Measurements from ENCODE around the gene FOXP1. TPM values are rescaled to one million over a fixed set of nuclear protein-coding genes. Genes with fewer than 3 reads are reported as not detected.

The FOXP1 gene
- total and polyA plus RNA-seq, 2 of the 8 experiments (the other 6 are each of a cell fraction or from before 2014, with no cell fraction given), result 13.9 to 25.4 TPM

DNA sequence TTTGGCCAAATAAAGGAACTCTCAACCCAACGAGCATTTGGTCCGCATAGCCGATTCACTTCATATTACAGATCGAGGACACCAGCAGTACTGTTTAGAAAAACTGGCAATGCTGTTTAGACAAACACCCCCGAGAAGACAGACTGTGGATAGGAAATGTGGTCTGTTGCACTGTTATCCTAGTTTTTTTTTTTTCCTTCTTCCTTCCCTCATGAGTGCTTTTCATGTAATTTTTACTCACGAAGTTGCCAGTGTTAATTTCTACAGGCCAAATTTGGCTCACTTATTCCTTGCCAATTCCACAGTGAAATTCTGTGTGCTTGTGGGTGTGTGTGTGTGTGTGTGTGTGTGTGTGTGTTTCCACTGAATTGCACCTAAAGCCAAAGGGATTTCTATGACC, 165.7 kb downstream of the FOXP1 start:
- 96% methylated on average over 6 of the region's 6 CpGs; no CpG with 5 or more reads in 1 of the 2 experiments for WGBS, 2 experiments (ENCODE audit: extremely low coverage in 1 of 2, insufficient coverage in 1 of 2, insufficient read length in 1 of 2, insufficient replicate concordance in 2 of 2, low coverage in 1 of 2, low lambda C conversion rate in 2 of 2, missing lambda C conversion rate in 1 of 2)
- H4K91ac ChIP-seq (replicated peaks; ENCODE audit: insufficient read length, low read length), result no peak overlapping the region
- H3K4me3 ChIP-seq (ENCODE audit: extremely low read depth in 1 of 4, insufficient read depth in 2 of 4, low read depth in 3 of 4, low read length in 4 of 4), result no peak overlapping the region
- H3K79me2 ChIP-seq (ENCODE audit: control insufficient read depth in 1 of 2, insufficient read depth in 2 of 2, low read length in 2 of 2), result no peaks in the 10 kb centered on the region
- H3K9me3 ChIP-seq (ENCODE audit: insufficient read depth in 2 of 2, low read depth in 1 of 2, low read length in 1 of 2), result no peaks in the 10 kb centered on the region
- H3K27ac ChIP-seq (ENCODE audit: low read depth, low read length), result no peak overlapping the region
- DNase-seq (ENCODE audit: low read depth in 1 of 2, low spot score in 2 of 2) (no peak), FAIRE-seq (no peak)
- no peak overlapping the region for H3K9ac ChIP-seq (replicated peaks in 1 of 4; ENCODE audit: extremely low read depth in 1 of 4, low read depth in 3 of 4, low read length in 3 of 4)
- TF ChIP-seq CHD2 (IDR thresholded peaks at IDR 0.05; ENCODE audit: low read length) (no peak), CTBP2 (IDR thresholded peaks at IDR 0.05; ENCODE audit: borderline replicate concordance, insufficient read depth, insufficient read length, low read length) (no peak), SIN3A (conservative IDR thresholded peaks at IDR 0.05 in 1 of 2, IDR thresholded peaks at IDR 0.05 in 1 of 2; ENCODE audit: low read depth in 1 of 2, low read length in 2 of 2) (no peak), RXRA (IDR thresholded peaks at IDR 0.05; ENCODE audit: insufficient read depth, low read depth, low read length) (no peak), SP1 (IDR thresholded peaks at IDR 0.05; ENCODE audit: low read depth, low read length) (no peak), HDAC6 (IDR thresholded peaks at IDR 0.05; ENCODE audit: low read depth, low read length) (no peak), JUN (IDR thresholded peaks at IDR 0.05; ENCODE audit: low read depth, low read length) (no peak)
- TF ChIP-seq, protein P1, sequence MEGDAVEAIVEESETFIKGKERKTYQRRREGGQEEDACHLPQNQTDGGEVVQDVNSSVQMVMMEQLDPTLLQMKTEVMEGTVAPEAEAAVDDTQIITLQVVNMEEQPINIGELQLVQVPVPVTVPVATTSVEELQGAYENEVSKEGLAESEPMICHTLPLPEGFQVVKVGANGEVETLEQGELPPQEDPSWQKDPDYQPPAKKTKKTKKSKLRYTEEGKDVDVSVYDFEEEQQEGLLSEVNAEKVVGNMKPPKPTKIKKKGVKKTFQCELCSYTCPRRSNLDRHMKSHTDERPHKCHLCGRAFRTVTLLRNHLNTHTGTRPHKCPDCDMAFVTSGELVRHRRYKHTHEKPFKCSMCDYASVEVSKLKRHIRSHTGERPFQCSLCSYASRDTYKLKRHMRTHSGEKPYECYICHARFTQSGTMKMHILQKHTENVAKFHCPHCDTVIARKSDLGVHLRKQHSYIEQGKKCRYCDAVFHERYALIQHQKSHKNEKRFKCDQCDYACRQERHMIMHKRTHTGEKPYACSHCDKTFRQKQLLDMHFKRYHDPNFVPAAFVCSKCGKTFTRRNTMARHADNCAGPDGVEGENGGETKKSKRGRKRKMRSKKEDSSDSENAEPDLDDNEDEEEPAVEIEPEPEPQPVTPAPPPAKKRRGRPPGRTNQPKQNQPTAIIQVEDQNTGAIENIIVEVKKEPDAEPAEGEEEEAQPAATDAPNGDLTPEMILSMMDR (IDR thresholded peaks at IDR 0.05; ENCODE audit: control extremely low read depth in 1 of 3, insufficient read depth in 1 of 3, low read depth in 1 of 3, low read length in 3 of 3), result no peak
- H3K27me3 ChIP-seq (replicated peaks in 1 of 4; ENCODE audit: control insufficient read depth in 3 of 4, extremely low read depth in 1 of 4, insufficient read depth in 3 of 4, low read length in 3 of 4), result no peaks in the 10 kb centered on the region
- H2BK120ac ChIP-seq (replicated peaks; ENCODE audit: low read depth, low read length), result no peak overlapping the region
- H3K4me1 ChIP-seq (replicated peaks in 1 of 4; ENCODE audit: control insufficient read depth in 3 of 4, insufficient read depth in 4 of 4, low read length in 3 of 4), result peaks cover 0 to 5% (median 2%) of the 10 kb centered on the region in 4 experiments; a peak in 2 of 7 replicates
- ChIA-PET POLR2A (ENCODE audit: partially characterized antibody) (interaction anchor here (1.0 kb wide), 1 partner anchor 8 kb away, joined by 3 read pairs; no protein-coding TSS in a partner anchor), CTCF (ENCODE audit: partially characterized antibody) (interaction anchor here (0.6 to 3.5 kb wide), 16 partner anchors 8 to 273 kb away, joined by 3 to 17 read pairs (median 3); no protein-coding TSS in a partner anchor)
- H4K20me1 ChIP-seq (replicated peaks in 1 of 2; ENCODE audit: control insufficient read depth in 1 of 2, insufficient read depth in 2 of 2, low read length in 2 of 2), result no peaks in the 10 kb centered on the region
- no peak overlapping the region for H2AFZ ChIP-seq (ENCODE audit: low read length)
- no peak overlapping the region for H3K23ac ChIP-seq (ENCODE audit: insufficient read length)
- H3K23me2 ChIP-seq (ENCODE audit: low read depth, low read length), result no peaks in the 10 kb centered on the region; the same call in 1 of the 2 replicates
- no peak overlapping the region for H2BK12ac ChIP-seq (ENCODE audit: low read depth, low read length)
- no peak overlapping the region for H4K8ac ChIP-seq (ENCODE audit: extremely low read depth, insufficient read depth, low read length)
- H4K5ac ChIP-seq (ENCODE audit: insufficient read length, low read depth, low read length), result no peak overlapping the region
- H3K36me3 ChIP-seq (ENCODE audit: control insufficient read depth in 2 of 4, insufficient read depth in 4 of 4, low read length in 3 of 4), result no peaks in the 10 kb centered on the region; a peak in 1 of 8 replicates
- H3K4ac ChIP-seq (replicated peaks; ENCODE audit: insufficient read length, low read depth, low read length), result no peak overlapping the region
- H3K18ac ChIP-seq (ENCODE audit: extremely low read depth, low read length), result no peak overlapping the region
- no peak overlapping the region for H2AK5ac ChIP-seq (ENCODE audit: low read depth, low read length)
- no peak overlapping the region for H2BK15ac ChIP-seq (ENCODE audit: low read length)
- no peaks in the 10 kb centered on the region; the same call in 1 of the 2 replicates for H3K79me1 ChIP-seq (ENCODE audit: low read depth, low read length)
- no peak overlapping the region for H3K14ac ChIP-seq (ENCODE audit: insufficient read length)
- H2BK5ac ChIP-seq (ENCODE audit: low read depth, low read length), result no peak overlapping the region
- no peak overlapping the region for H3K4me2 ChIP-seq (ENCODE audit: insufficient read depth in 1 of 2, low read depth in 2 of 2, low read length in 2 of 2)
- no peak overlapping the region for H3K56ac ChIP-seq (replicated peaks; ENCODE audit: insufficient read length, low read depth, low read length)
- H2BK20ac ChIP-seq (ENCODE audit: low read length), result no peak overlapping the region

All from H1 (cell line).